ENCODE data around the gene LPCAT3.

The LPCAT3 gene

GRCh38 chr12:6975297-6976032, 42.8 kb downstream of the LPCAT3 start:
- Histone ChIP-seq H3K4me1 (peaks cover 8% of the 10 kb centered on the region), H3K27me3 (ENCODE audit: low read depth) (no peaks in the 10 kb centered on the region), H3K9me3 (no peaks in the 10 kb centered on the region), H3K36me3 (replicated peaks) (peaks cover 69% of the 10 kb centered on the region), H3K4me3 (no peak overlapping the region)
- no peak for DNase-seq (ENCODE audit: low spot score in 2 of 2)
- in situ Hi-C loops (cut with MboI; ENCODE audit: low sequenced_read_pairs), result no loop called here

GRCh38 chr12:6974180-6974579, 44.1 kb downstream of the LPCAT3 start:
- no peak overlapping the region for H3K4me3 ChIP-seq
- DNase-seq (ENCODE audit: low spot score in 2 of 2), result no peak
- no peaks in the 10 kb centered on the region for H3K27me3 ChIP-seq (ENCODE audit: low read depth)
- H3K4me1 ChIP-seq, result peaks cover 10% of the 10 kb centered on the region
- peaks cover 72% of the 10 kb centered on the region for H3K36me3 ChIP-seq (replicated peaks)
- in situ Hi-C loops (cut with MboI; ENCODE audit: low sequenced_read_pairs), result no loop called here
- no peaks in the 10 kb centered on the region for H3K9me3 ChIP-seq

- peaks cover 16% of the 10 kb centered on the region for H3K4me1 ChIP-seq
- H3K4me3 ChIP-seq, result peak overlapping the region; percentile 94
- in situ Hi-C loops (cut with MboI; ENCODE audit: low sequenced_read_pairs), result no loop called here
- H3K9me3 ChIP-seq, result no peaks in the 10 kb centered on the region
- H3K36me3 ChIP-seq (replicated peaks), result peaks cover 75% of the 10 kb centered on the region
- DNase-seq (ENCODE audit: low spot score in 2 of 2), result no peak
- H3K27me3 ChIP-seq (ENCODE audit: low read depth), result no peaks in the 10 kb centered on the region
Observed at GRCh38 chr12:6970096-6970527, 48.2 kb downstream of the LPCAT3 start.

- Histone ChIP-seq H3K4me1 (peaks cover 16% of the 10 kb centered on the region), H3K9me3 (no peaks in the 10 kb centered on the region), H3K4me3 (no peak overlapping the region; the same call in 1 of the 2 replicates), H3K36me3 (replicated peaks) (peaks cover 65% of the 10 kb centered on the region), H3K27me3 (ENCODE audit: low read depth) (no peaks in the 10 kb centered on the region)
- in situ Hi-C loops (cut with MboI; ENCODE audit: low sequenced_read_pairs), result no loop called here
- DNase-seq (ENCODE audit: low spot score in 2 of 2), result no peak
Observed at GRCh38 chr12:6968426-6968825, 49.9 kb downstream of the LPCAT3 start.

GRCh38 chr12:6967651-6968100, 50.6 kb downstream of the LPCAT3 start:
- in situ Hi-C loops (cut with MboI; ENCODE audit: low sequenced_read_pairs), result no loop called here

GRCh38 chr12:6966351-6966750, 51.9 kb downstream of the LPCAT3 start:
- Histone ChIP-seq H3K4me1 (peaks cover 20% of the 10 kb centered on the region), H3K9me3 (no peaks in the 10 kb centered on the region), H3K4me3 (no peak overlapping the region), H3K27me3 (ENCODE audit: low read depth) (no peaks in the 10 kb centered on the region), H3K36me3 (replicated peaks) (peaks cover 56% of the 10 kb centered on the region)
- in situ Hi-C loops (cut with MboI; ENCODE audit: low sequenced_read_pairs), result no loop called here
- no peak for DNase-seq (ENCODE audit: low spot score in 2 of 2)

More at GRCh38 chr12:6967651-6968100, 50.6 kb downstream of the LPCAT3 start:
- Histone ChIP-seq H3K9me3 (no peaks in the 10 kb centered on the region), H3K36me3 (replicated peaks) (peaks cover 60% of the 10 kb centered on the region), H3K4me3 (no peak overlapping the region), H3K4me1 (peaks cover 17% of the 10 kb centered on the region), H3K27me3 (ENCODE audit: low read depth) (no peaks in the 10 kb centered on the region)
- DNase-seq (ENCODE audit: low spot score in 2 of 2), result no peak

- Histone ChIP-seq H3K4me3 (no peak overlapping the region), H3K27me3 (ENCODE audit: low read depth) (no peaks in the 10 kb centered on the region), H3K36me3 (replicated peaks) (peaks cover 56% of the 10 kb centered on the region), H3K9me3 (no peaks in the 10 kb centered on the region), H3K4me1 (peaks cover 27% of the 10 kb centered on the region)
- no peak for DNase-seq (ENCODE audit: low spot score in 2 of 2)
- in situ Hi-C loops (cut with MboI; ENCODE audit: low sequenced_read_pairs), result no loop called here
Observed at GRCh38 chr12:6965714-6966113, 52.6 kb downstream of the LPCAT3 start.

- peak; percentile 63 to 92 for DNase-seq (ENCODE audit: low spot score in 2 of 2)
- in situ Hi-C loops (cut with MboI; ENCODE audit: low sequenced_read_pairs), result no loop called here
- Histone ChIP-seq H3K36me3 (replicated peaks) (peaks cover 53% of the 10 kb centered on the region), H3K27me3 (ENCODE audit: low read depth) (no peaks in the 10 kb centered on the region), H3K9me3 (no peaks in the 10 kb centered on the region), H3K4me3 (no peak overlapping the region), H3K4me1 (peaks cover 27% of the 10 kb centered on the region)
Observed at GRCh38 chr12:6965026-6965661, 53.1 kb downstream of the LPCAT3 start.

- H3K36me3 ChIP-seq (replicated peaks), result peaks cover 51% of the 10 kb centered on the region
- no peak overlapping the region for H3K4me3 ChIP-seq
- H3K9me3 ChIP-seq, result no peaks in the 10 kb centered on the region
- no peak for DNase-seq (ENCODE audit: low spot score in 2 of 2)
- H3K4me1 ChIP-seq, result peaks cover 27% of the 10 kb centered on the region
- no peaks in the 10 kb centered on the region for H3K27me3 ChIP-seq (ENCODE audit: low read depth)
- in situ Hi-C loops (cut with MboI; ENCODE audit: low sequenced_read_pairs), result no loop called here
Observed at GRCh38 chr12:6964605-6965025, 53.7 kb downstream of the LPCAT3 start.

- Histone ChIP-seq H3K36me3 (replicated peaks) (peaks cover 44% of the 10 kb centered on the region), H3K4me1 (peaks cover 23% of the 10 kb centered on the region), H3K4me3 (no peak overlapping the region), H3K27me3 (ENCODE audit: low read depth) (no peaks in the 10 kb centered on the region), H3K9me3 (no peaks in the 10 kb centered on the region)
- no peak for DNase-seq (ENCODE audit: low spot score in 2 of 2)
- in situ Hi-C loops (cut with MboI; ENCODE audit: low sequenced_read_pairs), result no loop called here
Observed at GRCh38 chr12:6963791-6964413, 54.4 kb downstream of the LPCAT3 start.

- Histone ChIP-seq H3K4me3 (no peak overlapping the region), H3K36me3 (replicated peaks) (peaks cover 37% of the 10 kb centered on the region), H3K27me3 (ENCODE audit: low read depth) (no peaks in the 10 kb centered on the region), H3K4me1 (peaks cover 19% of the 10 kb centered on the region), H3K9me3 (no peaks in the 10 kb centered on the region)
- DNase-seq (ENCODE audit: low spot score in 2 of 2), result no peak
- in situ Hi-C loops (cut with MboI; ENCODE audit: low sequenced_read_pairs), result no loop called here
Observed at GRCh38 chr12:6963016-6963731, 55.1 kb downstream of the LPCAT3 start.

GRCh38 chr12:6962285-6963015, 55.8 kb downstream of the LPCAT3 start:
- Histone ChIP-seq H3K4me1 (peaks cover 19% of the 10 kb centered on the region), H3K9me3 (no peaks in the 10 kb centered on the region), H3K36me3 (replicated peaks) (peaks cover 30% of the 10 kb centered on the region), H3K4me3 (peak overlapping the region; percentile 37), H3K27me3 (ENCODE audit: low read depth) (no peaks in the 10 kb centered on the region)
- no peak for DNase-seq (ENCODE audit: low spot score in 2 of 2)
- in situ Hi-C loops (cut with MboI; ENCODE audit: low sequenced_read_pairs), result no loop called here

GRCh38 chr12:6961695-6962284, 56.5 kb downstream of the LPCAT3 start:
- H3K4me3 ChIP-seq, result peak overlapping the region; percentile 37
- peaks cover 19% of the 10 kb centered on the region for H3K4me1 ChIP-seq
- H3K27me3 ChIP-seq (ENCODE audit: low read depth), result no peaks in the 10 kb centered on the region
- no peaks in the 10 kb centered on the region for H3K9me3 ChIP-seq
- in situ Hi-C loops (cut with MboI; ENCODE audit: low sequenced_read_pairs), result no loop called here
- H3K36me3 ChIP-seq (replicated peaks), result peaks cover 23% of the 10 kb centered on the region
- peak; percentile 91 for DNase-seq (ENCODE audit: low spot score in 2 of 2)
